Stimulated activated CD4-positive, alpha-beta T cell treated with anti-CD3 and anti-CD28 coated beads, TNF-alpha, amount 100 ng/mL, for 48 hours (primary cell): ENCODE data around the gene CCDC92B.
"Not testable (repeated sequence)": the region's sequence is repeated elsewhere in the genome, so short reads cannot be mapped to it uniquely, and the experiment has no call there.

Source experiments
- DNase-seq, 3 donors: peaks; one replicate each; pipeline ENCODE4 v3.0.0-alpha.2; 2020; ENCODE audit warnings: low read depth in 3 of 3

CCDC92B gene

GRCh38 chr17:2749058-2749783, at the start of gene CCDC92B:
Gene CCDC92B, minus strand, starts transcription at chr17:2749652. Its CDS starts 14,507 bp downstream, at chr17:2735145.
- DNase-seq, result no peak

- no peak for DNase-seq
These were observed 49.2 kb upstream of the CCDC92B start for GRCh38 chr17:2798678-2799077.

DNA sequence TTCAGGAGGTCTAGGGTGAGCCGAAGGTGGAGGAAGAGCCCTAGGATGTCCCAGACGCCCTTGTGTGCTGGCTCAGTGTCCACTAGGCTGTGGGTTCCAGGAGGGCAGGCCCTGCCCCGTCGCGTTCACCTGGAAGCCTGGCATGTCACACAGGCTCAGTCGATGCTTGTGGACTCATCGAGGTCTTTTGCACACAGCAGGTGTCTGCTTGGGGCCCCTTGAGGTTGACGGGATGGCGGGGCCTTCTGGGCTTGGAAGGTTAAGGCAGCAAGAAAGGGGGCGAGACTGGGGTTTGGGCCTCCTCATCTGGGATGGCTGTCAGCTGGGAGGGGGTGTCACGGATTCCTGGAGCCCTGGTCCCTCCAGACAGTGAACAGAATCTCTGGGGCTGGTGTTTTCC, 48.7 kb upstream of the CCDC92B start:
- no peak for DNase-seq

DNA sequence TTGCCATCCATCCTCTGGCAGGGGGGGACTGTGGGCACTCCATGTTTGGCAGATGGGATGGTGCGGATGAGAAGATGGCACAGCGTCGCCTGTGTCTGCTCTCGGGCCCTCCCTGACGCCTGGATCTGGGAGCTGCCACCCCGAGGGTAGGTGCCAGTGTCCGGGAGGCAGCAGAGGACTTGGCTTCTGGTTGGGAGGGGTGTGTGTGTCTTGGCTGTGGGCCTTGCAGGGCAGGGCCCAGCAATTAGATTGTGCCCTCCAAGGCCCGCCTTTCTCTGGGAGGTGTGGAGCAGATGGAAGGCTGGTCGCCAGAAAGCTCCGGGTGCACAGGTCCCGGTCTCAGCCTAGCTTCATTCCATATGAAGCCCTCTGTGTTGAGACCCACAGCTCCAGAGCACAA, 48.2 kb upstream of the CCDC92B start:
- DNase-seq, result no peak

- DNase-seq, result no peak
These were observed 47.8 kb upstream of the CCDC92B start for GRCh38 chr17:2797226-2797625.

DNA sequence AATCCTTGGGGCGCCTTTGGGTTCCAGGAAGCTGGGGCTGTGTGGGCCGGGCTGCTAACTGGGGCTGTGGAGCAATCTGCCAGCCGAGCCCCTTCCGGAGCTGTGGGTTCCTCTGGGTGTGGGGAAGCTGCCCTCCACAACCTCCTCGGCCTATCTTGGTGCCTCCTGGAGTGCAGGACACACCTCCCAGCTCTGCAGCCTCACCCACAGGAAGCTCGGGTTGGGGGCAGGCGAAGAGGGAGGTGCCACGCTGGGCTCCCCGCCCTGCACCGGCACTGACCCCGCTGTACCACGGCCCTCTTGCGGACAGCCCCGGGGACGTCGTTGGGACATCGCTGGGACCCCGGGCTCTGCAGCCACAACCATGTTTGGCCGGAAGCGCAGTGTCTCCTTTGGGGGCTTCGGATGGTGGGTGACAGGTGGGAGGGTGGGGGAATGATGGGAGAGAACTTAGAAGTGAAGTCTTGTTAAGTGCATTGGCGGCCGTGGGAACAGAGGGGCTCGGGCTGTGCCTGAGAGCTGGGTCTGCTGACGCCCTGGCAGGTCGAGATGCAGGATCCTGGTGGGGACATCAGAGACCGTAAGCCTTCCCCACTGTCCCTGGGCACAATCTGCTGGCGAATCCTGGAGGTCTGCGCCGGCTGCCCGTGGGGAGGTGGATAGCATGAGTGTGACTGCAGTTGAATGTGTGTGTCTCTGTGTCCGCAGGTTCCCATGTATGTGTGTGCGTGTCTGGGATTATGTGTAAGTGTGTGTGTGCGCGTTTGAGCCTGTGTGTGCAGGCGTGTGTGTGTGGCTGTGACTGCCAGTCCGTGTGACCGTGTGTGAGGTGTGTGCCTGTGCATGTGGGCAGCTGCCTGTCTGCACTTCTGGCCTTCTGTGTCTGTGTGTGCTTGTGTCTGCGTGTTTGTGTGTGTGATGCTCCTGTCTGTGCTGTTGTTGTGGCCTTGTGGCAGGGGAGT, 47.0 kb upstream of the CCDC92B start, which contains the start of gene RAP1GAP2:
Gene RAP1GAP2 (plus strand): TSS at position 275 of the 962 bp plus-strand sequence. CDS start 90 bp downstream, at position 365.
- peak in 1 of 3 donors; percentile 30 for DNase-seq

DNA sequence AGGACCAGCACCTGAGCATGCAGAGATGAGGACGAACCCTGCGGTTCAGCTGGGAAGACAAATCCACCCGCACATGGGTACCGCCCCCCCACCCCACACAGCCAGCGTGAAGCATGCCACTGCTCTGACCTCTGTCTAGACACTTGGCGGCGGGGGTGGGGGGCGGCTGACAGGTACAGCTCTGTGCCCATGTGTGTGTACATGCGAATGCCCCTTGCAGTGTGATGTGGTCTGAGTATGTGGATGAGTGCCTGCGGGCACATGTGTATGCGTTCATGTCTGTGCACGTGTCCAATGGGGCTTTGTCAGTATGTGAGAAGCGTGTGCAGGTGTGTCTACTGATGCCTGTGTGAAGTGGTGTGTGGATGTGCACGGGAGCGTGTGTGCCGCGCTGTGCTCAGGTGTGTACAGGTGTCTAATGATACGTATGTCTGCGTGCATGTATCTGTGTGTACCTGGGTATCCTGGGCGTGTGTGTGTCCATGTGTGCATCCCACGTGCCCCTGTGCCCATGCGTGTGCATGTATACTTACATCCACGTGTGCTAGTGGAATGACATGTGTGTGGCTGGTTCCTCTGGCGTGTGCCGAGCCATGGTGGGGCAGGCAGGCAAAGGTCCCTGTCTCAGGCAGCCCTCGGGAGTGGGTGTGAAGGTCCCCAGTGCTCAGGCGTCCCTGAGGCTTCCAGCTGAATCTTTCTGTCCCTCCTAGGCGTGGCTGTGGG, 46.1 kb upstream of the CCDC92B start:
- no peak for DNase-seq

DNA sequence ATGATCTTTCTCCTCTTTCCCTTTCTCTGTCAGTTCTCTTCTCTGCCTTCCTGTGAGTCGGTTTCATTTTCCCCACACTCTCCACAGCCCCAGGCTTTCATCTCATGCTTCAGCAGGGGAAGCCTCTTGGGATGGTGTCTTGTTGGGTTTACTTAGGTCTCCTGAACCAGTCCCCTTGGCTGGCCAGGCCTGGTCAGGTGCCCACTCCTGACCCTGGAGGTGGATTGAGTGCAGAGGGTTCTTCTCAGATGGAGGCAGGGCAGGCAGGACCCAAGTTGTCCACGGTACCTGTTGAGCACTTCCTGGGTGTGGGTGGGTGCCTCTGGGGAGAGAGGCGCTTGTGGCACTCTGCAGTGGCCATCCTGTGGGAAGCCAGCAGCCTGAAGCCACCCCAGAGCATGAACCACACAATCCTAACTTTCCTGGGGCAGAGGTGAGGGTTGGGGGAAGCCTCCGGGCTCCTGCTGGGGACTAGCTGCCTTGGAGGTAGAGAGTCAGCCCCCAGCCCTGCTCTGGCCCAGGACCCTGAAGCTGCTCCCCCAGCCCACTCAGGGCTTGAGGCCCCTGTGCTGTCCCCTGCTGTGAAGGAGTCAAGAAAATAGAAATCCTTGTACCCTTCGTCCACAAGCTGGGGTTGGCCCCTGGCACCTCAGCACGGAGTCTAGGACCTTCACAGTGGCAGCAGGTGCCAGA, 44.8 kb upstream of the CCDC92B start:
- no peak for DNase-seq

DNA sequence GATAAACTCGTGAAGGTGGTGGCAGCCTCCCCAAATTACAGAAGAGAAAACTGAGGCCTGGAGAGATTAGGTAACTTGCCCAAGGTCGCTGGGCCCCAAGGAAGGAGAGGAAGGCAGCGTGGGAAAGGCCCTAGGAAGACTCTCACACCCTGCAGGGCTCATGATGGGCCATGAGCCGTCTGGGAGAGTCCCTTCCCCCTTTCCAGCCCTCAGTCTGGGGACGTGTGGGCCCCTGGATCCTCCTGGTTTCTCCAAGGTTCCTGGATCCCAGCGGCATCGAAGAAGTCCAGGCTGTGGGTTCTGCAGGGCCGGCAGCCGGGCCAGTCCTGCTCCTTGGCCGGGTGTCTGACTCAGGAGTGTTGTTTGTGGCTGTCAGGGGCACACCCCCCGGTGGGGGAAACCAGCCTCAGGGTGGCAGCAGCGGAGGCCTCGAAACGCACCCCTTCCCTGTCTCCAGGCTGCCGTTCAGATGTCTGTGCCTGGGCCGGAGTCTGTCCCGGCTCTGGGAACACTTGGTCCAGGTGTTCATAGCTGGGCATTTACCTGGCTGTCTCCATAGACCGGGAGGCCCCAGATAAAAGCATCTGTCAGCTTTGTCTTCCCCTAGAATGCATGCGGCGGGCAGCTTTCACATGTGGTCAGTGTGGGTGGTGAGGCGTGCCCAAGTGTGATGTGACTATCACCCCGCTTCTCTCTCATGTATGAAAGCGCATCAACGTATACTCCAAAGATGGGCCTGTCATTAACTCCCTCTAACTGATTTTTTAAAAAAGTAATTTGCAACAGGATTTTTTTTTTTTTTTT, 43.1 kb upstream of the CCDC92B start:
- DNase-seq, result peak in 2 of 3 donors; percentile 54 to 55

- no peak for DNase-seq
These were observed 40.2 kb upstream of the CCDC92B start for GRCh38 chr17:2789700-2790099.

- peak; percentile 85 to 87 (median 85) for DNase-seq
These were observed 36.9 kb upstream of the CCDC92B start for GRCh38 chr17:2786176-2786881.

DNA sequence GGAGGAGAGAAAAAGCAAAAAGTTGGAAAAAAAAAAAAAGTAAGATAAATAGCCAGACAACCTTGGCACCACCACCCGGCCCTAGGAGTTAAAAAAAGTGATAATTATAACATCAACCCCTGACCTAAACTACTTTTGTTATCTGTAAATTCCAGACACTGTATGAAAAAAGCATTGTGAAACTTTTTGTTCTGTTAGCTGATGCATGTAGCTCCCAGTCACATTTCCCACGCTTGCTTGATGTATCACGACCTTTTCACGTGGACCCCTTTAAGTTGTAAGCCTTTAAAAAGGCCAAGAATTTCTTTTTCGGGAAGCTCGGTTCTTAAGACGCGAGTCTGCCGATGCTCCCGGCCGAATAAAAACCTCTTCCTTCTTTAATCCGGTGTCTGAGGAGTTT, 35.9 kb upstream of the CCDC92B start:
- not testable (repeated sequence) for DNase-seq

GRCh38 chr17:2784864-2785263, 35.4 kb upstream of the CCDC92B start:
- DNase-seq, result no peak

- no peak for DNase-seq
These were observed 34.0 kb upstream of the CCDC92B start for GRCh38 chr17:2783310-2784030.

DNA sequence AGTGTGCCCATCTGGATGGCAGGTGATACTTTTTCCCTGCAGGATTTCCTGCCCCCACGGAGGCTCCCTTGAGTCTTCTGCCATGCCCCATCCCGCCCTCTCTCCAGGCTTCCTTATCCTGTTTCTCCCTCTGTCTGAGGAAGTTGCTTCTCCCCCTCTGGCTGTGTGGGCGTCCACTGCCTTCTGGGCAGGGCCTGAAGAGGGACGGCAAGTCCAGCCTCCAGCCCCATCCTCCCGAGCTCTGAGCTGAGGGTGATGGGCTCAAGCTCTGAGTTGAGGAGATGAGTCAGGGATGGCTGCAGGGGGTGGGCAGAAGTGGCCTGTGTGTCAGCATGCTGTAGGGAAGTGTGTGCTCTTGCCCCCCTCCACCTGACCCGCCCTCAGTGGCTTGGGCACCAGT, 32.6 kb upstream of the CCDC92B start:
- DNase-seq, result no peak

- DNase-seq, result not testable (repeated sequence)
These were observed 32.1 kb upstream of the CCDC92B start for GRCh38 chr17:2781598-2781997.

DNA sequence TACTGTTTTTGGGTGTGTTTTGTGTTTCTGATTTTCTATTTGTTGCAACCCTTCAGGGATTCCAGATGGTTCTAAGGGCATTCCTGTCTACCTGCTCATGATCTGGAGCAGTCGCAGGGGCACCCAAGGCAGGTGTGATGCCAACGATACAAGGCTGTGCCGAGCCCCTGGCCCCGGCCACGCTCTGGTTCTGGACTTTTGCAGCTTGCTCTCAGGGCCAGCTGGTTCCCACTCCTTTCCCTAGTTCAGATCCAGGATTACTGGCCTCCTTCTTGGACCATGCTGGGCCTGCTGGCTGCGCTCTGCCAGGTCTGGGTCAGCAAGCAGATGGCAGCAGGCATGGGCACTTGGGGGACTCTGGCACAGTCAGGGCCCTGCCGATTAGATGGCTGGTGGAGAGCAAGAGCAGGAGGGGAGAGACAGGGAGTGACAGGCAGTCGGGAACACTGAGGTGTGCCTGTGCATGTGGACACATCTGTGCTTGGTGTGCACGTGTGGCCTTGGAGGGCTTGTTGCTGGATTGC, 31.5 kb upstream of the CCDC92B start:
- no peak for DNase-seq

DNA sequence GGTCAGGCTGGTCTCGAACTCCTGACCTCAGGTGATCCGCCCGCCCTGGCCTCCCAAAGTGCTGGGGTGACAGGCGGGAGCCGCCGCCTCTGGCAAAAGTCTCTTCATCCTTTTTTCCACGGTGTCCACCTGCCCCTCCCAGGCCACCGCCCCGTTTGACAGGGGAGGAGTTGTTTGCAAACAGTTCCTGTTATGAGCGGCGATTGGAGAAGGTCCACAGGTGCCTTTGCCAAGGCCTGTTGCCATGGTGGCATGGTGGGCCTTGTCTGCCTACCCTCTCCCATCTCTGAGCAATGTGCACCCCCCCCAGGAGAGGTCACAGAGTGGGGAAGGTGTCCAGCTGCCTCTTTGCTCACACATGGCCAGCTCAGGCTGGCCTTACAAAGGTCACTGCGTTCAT, 30.8 kb upstream of the CCDC92B start:
- no peak for DNase-seq

- no peak for DNase-seq
These were observed 30.1 kb upstream of the CCDC92B start for GRCh38 chr17:2779545-2779944.
